Hematopoietic multipotent progenitor cell (in vitro differentiated cells): ENCODE results near the gene GALNT12. TPM values are rescaled to one million over a fixed set of nuclear protein-coding genes. Genes with fewer than 3 reads are reported as not detected.

Experiments used
- DNase-seq, 3 donors: peaks; one replicate each; pipeline ENCODE4 v3.0.0-alpha.2; 2011 to 2015; ENCODE audit warnings: low read depth in 2 of 3, low spot score in 2 of 3
- total RNA-seq: library from RNA; depleted of rRNA; stranded (reverse); fragments of >200 nt; gene quantifications from one replicate; pipeline ENCODE4 v1.2.3, GENCODE V29; 2012

The GALNT12 gene
- total RNA-seq, 1 donor = 6.5 TPM

DNA sequence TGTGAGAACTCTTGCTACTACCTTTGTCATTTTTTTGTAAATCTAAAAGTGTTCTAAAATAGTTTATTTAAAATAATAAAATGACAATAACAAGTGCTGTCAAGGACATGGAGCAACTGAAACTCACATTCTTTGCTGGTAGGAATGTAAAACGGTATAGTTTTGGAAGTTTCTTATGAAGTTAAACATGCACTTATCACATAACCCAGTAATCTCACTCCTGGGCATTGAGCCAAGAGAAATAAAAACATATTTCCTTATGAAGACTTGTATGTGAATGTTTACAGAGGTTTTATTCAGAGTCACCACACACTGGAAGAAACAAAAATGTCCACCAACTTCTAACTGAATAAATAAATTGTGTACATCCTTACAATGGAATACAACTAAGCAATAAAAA, 90.3 kb downstream of the GALNT12 start:
- DNase-seq = no peak

DNA sequence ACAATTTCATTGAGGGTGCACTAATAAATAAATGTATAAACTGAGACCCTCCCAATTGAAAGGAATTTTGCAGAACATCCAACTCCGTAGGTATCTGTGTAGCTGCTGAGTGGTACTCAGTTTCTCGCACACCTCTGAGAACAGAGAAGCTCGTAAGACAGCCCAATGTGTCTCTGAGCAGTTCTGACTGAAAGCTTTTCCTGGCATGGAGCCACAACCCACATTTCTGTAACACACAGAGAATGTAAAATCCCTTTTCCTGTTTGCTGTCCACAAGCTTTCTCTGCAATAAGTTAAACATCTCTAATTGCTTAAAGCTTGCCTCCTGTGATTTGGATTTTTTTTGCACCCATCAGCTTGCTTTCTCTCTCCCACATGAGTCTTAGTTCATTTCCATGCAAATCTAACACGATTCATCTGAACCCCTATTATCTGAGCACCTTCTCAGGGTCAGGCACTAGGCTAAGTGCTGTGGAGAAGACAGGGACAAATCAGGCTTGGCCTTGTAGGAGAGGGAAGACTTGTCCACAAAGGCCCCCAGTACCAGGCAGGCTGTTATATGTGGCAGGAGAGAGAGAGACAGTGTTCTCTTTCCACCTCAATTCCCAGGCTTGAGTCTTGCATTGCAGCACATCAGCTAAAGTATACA, 92.1 kb downstream of the GALNT12 start:
- DNase-seq = peak in 2 of 3 donors; percentile 25 to 74

Other genes starting within 250 kb of the GALNT12 start
- gene GABBR2, start 98.7 kb upstream of the GALNT12 start, total RNA-seq = not detected
- 12.1 TPM for gene ANKS6, start 11.1 kb upstream of the GALNT12 start, total RNA-seq
- under 0.01 TPM for gene COL15A1, start 136.2 kb downstream of the GALNT12 start, total RNA-seq